H1 (cell line): ENCODE data around the gene KRTAP10-7.

Experiments used
- POLR2AphosphoS5 ChIP-seq: IDR thresholded peaks from 2 replicates; pipeline ENCODE4 v1.6.1; 2011; ENCODE audit warnings: low read depth, low read length
- ZNF274 ChIP-seq: IDR thresholded peaks from 2 replicates; pipeline ENCODE4 v1.7.0; 2012; ENCODE audit warnings: low read length, borderline replicate concordance; ENCODE audit errors: extremely low read depth

DNA sequence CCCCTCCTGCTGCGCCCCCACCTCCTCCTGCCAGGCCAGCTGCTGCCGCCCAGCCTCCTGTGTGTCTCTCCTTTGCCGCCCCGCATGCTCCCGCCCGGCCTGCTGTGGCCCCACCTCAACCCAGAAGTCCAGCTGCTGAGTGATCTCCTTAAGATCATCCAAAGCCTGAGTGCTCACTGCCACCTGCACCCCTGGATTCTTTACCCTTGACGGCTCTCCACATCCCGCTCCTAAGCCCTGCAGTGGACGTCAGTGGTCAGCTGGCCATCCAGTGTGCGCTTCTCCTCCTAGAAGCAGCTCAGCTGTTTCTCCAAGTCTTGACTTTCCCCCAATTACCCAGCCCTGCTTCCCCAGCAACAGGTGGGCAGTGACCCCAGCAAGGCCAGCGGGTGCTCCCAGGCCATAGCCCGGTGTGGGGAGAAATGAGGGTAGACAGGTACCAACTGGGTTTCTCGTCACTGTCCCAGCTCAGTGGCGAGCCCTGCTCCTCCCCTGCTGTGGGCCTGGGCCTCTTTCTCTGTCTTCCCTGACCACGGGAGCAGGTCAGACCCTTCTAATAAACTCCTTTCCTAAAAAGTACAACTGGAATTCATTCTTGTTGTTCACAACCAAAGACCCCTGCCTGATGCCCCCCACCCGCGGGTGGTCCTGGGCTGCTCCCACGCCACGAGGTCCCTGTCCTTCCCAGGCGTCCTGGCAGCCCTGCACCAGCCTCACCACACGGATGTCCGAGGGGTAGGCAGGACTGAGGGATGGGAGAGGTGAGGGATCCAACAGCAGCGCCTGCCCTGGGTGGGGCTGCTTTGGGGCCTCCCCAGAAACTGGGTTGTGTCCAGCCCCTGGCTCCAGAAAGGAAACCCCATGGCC, 1.4 kb downstream of the KRTAP10-7 start:
- no peak for TF ChIP-seq POLR2AphosphoS5
- no peak for TF ChIP-seq ZNF274
